ENCODE data around the gene THAP5. TPM values are rescaled to one million over a fixed set of nuclear protein-coding genes. Genes with fewer than 3 reads are reported as not detected.

The THAP5 gene
- total and polyA plus RNA-seq, 10 donors, result 8.8 to 44.1 (median 30.6) TPM

GRCh38 chr7:108525985-108526767, 43.3 kb downstream of the THAP5 start, which contains the start of gene PNPLA8:
Gene PNPLA8, minus strand, starts transcription at chr7:108526135. Its CDS starts 10,644 bp downstream, at chr7:108515491.
- no peaks in the 10 kb centered on the region for H3K9me3 ChIP-seq
- H3K27me3 ChIP-seq (replicated peaks in 1 of 7), result no peaks in the 10 kb centered on the region
- H3K4me3 ChIP-seq, result peak within 1 kb of the TSS; percentile 55 to 80 (median 67)
- H3K36me3 ChIP-seq, result peaks cover 0 to 9% (median 0%) of the 10 kb centered on the region in 6 donors
- intact Hi-C loops (cut with DNase I; ENCODE audit: low total_unique reads), result loop anchor here (5.0 kb wide), 1 partner anchor 41 kb away; the partner anchor contains the start of genes DNAJB9 and THAP5
- TF ChIP-seq POLR2A (IDR thresholded peaks at IDR 0.05) (peak; percentile 78 to 95 (median 89)), CTCF (IDR thresholded peaks at IDR 0.05 in 8 of 11, conservative IDR thresholded peaks at IDR 0.05 in 3 of 11) (peak in 4 of 11 experiments; percentile 21 to 30 (median 26)), POLR2AphosphoS5 (IDR thresholded peaks at IDR 0.05) (peak; percentile 98 to 100 (median 100))
- WGBS, 5 donors, result 0% methylated on average over 34 to 64 of the region's 64 CpGs
- peaks cover 21 to 51% (median 39%) of the 10 kb centered on the region in 6 donors for H3K4me1 ChIP-seq
- peak; percentile 100 for DNase-seq
- H3K27ac ChIP-seq, result peak within 1 kb of the TSS; percentile 98 to 100 (median 99)

DNA sequence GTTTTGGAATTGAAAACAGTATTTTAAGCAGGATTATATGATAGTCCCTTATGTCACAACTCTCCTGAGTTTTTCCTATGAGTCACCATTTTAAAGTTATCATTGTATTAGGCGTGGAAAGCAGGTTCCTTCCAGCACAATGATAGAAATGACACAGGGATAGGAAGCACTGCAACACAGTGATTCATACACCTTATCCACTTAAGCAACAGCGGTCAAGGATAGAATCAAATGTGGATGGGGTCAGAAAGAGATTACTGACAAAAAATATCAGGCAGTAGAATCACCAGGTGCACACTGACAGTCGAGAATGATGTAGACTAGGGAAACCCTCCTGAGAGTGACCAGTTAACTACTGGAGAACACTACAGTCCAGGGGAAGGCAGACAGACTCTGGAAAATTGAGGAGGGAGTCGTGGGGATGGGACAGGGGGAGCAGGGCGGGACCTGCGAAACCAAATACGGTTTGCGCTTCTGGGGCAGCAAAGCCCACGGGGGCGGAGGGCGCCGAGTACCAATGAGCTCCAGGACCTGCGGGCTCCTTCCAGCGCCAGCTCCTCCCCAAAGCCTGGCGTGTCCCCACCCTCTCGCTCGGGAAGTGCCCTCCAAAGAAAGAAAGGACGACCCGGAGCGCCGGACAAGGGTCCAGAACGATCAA, 44.0 kb downstream of the THAP5 start:
- intact Hi-C loops (cut with DNase I; ENCODE audit: low total_unique reads), result loop anchor here (5.0 kb wide), 1 partner anchor 42 kb away; the partner anchor contains the start of genes DNAJB9 and THAP5
- TF ChIP-seq CTCF (IDR thresholded peaks at IDR 0.05 in 8 of 11, conservative IDR thresholded peaks at IDR 0.05 in 3 of 11) (no peak), POLR2AphosphoS5 (IDR thresholded peaks at IDR 0.05) (no peak), POLR2A (IDR thresholded peaks at IDR 0.05) (no peak)

GRCh38 chr7:108522780-108523179, 46.7 kb downstream of the THAP5 start:
- H3K36me3 ChIP-seq, result peaks cover 2 to 40% (median 15%) of the 10 kb centered on the region in 6 donors
- no peak overlapping the region for H3K4me3 ChIP-seq
- intact Hi-C loops (cut with DNase I; ENCODE audit: low total_unique reads), result no loop called here
- no peaks in the 10 kb centered on the region for H3K27me3 ChIP-seq (replicated peaks in 1 of 7)
- peaks cover 0 to 6% (median 1%) of the 10 kb centered on the region in 8 donors for H3K9me3 ChIP-seq
- H3K4me1 ChIP-seq, result peaks cover 21 to 75% (median 44%) of the 10 kb centered on the region in 6 donors
- DNase-seq, result no peak
- no peak for TF ChIP-seq POLR2AphosphoS5 (IDR thresholded peaks at IDR 0.05)
- no peak for TF ChIP-seq POLR2A (IDR thresholded peaks at IDR 0.05)
- no peak for TF ChIP-seq CTCF (IDR thresholded peaks at IDR 0.05 in 8 of 11, conservative IDR thresholded peaks at IDR 0.05 in 3 of 11)
- no peak overlapping the region for H3K27ac ChIP-seq
- WGBS, 5 donors, result 80 to 90% (median 90%) methylated on average over 2 of the region's 2 CpGs

More for the DNA sequence above, 44.0 kb downstream of the THAP5 start:
- H3K27ac ChIP-seq, result peak overlapping the region; percentile 98 to 100 (median 99)
- H3K36me3 ChIP-seq, result peaks cover 0 to 15% (median 2%) of the 10 kb centered on the region in 6 donors
- no peaks in the 10 kb centered on the region for H3K9me3 ChIP-seq
- peaks cover 21 to 59% (median 42%) of the 10 kb centered on the region in 6 donors for H3K4me1 ChIP-seq
- 0 to 1% (median 1%) methylated on average over 11 to 22 of the region's 22 CpGs for WGBS, 5 donors
- H3K4me3 ChIP-seq, result peak overlapping the region; percentile 55 to 80 (median 67)
- DNase-seq, result no peak
- no peaks in the 10 kb centered on the region for H3K27me3 ChIP-seq (replicated peaks in 1 of 7)
